DOHH2 (cell line): ENCODE results near the gene MRPS16.

Experiments used
- CTCF ChIP-seq: fragments of 200-600 bp; sonication (generic); IDR thresholded peaks from one replicate; pipeline ENCODE4 v1.5.1; 2014; ENCODE audit warnings: antibody characterized with exemption, mild to moderate bottlenecking, low read depth, low read length; ENCODE audit not compliant: poor library complexity, severe bottlenecking
- EZH2phosphoT487 ChIP-seq: fragments of 200-600 bp; sonication (generic); IDR thresholded peaks from 2 replicates; pipeline ENCODE4 v1.6.1; 2017; ENCODE audit warnings: borderline replicate concordance, mild to moderate bottlenecking, antibody characterized with exemption, low read length, moderate library complexity, mixed read lengths

DNA sequence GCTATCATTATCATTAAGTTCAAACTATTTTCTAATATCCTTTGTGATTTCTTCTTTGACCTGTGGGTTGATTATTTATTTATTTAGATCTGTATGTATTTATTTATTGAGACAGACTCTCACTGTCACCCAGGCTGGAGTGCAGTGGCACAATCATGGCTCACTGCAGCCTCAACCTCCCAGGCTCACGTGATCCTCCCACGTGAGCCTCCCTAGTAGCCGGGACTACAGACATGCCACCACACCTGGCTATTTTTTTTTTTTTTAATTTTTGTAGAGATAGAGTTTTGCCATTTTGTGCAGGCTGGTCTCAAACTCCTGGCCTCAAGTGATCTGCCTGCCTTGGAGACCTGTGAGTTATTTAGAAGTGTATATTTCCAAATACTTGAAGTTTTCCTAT, 28.7 kb upstream of the MRPS16 start:
- TF ChIP-seq CTCF (no peak), EZH2phosphoT487 (no peak)
